HUES64 (cell line): ENCODE results near the gene LPCAT3.
A peak's percentile ranks its signal among the peaks of the same experiment; 100 is the strongest.

Source experiments
- H3K27ac ChIP-seq: 2 replicates; pipeline ENCODE4 v1.7.0; 2013; ENCODE audit warnings: low read depth, low read length, inconsistent platforms
- H3K27me3 ChIP-seq: 2 replicates; pipeline ENCODE4 v1.6.1; 2013; ENCODE audit warnings: mild to moderate bottlenecking, low read length; ENCODE audit not compliant: insufficient read depth
- H3K36me3 ChIP-seq: 2 replicates; pipeline ENCODE4 v1.6.1; 2013; ENCODE audit warnings: mild to moderate bottlenecking, low read length; ENCODE audit not compliant: insufficient read depth
- H3K4me1 ChIP-seq: 2 replicates; pipeline ENCODE4 v1.6.1; 2013; ENCODE audit warnings: mild to moderate bottlenecking, low read length, moderate library complexity; ENCODE audit not compliant: insufficient read depth
- H3K4me3 ChIP-seq: 2 replicates; pipeline ENCODE4 v1.5.1; 2013; ENCODE audit warnings: mild to moderate bottlenecking, low read length, moderate library complexity
- H3K9ac ChIP-seq: 2 replicates; pipeline ENCODE4 v1.6.1; 2013; ENCODE audit warnings: mild to moderate bottlenecking, low read depth, low read length
- H3K9me3 ChIP-seq: 2 replicates; pipeline ENCODE4 v1.6.1; 2013; ENCODE audit warnings: low read depth, low read length; ENCODE audit not compliant: insufficient read depth
- WGBS: fragments of 150-250, 120-280 bp; methylation state at CpG from one replicate; pipeline ENCODE4 v1.1.7; 2013; ENCODE audit warnings: missing lambda C conversion rate; 5-methylcytosine and 5-hydroxymethylcytosine counted together

LPCAT3 gene

DNA sequence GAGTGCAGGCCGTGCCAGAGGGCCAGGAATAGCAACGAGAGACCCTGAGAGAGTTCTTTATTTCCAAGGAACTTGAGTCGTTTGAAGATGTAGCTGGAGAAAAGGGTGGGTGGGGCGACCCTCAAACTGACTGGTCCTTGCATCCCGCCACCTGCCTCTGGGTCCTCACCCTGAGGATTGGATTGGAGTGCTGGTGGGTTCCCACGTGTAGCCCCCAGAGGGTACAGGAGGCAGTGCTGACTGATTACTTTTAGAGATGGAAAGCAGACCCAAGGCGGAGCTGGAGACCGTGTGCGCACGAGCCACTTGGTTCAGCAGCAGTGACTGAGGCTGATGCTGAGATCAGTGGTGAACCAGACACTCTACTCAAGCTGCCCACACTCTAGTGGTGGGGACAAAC lies 40.6 kb downstream of the LPCAT3 start:
- no peak overlapping the region for H3K9ac ChIP-seq
- no peaks in the 10 kb centered on the region for H3K9me3 ChIP-seq
- H3K36me3 ChIP-seq, result peaks cover 81% of the 10 kb centered on the region
- H3K27ac ChIP-seq, result no peak overlapping the region
- H3K27me3 ChIP-seq, result no peaks in the 10 kb centered on the region
- WGBS, result 90% methylated on average over 10 of the region's 10 CpGs
- no peaks in the 10 kb centered on the region for H3K4me1 ChIP-seq
- no peak overlapping the region for H3K4me3 ChIP-seq

- no peak overlapping the region for H3K9ac ChIP-seq
- H3K27ac ChIP-seq, result no peak overlapping the region
- no peaks in the 10 kb centered on the region for H3K27me3 ChIP-seq
- no peak overlapping the region for H3K4me3 ChIP-seq
- H3K9me3 ChIP-seq, result no peaks in the 10 kb centered on the region
- WGBS, result 98% methylated on average over 2 of the region's 2 CpGs
- H3K4me1 ChIP-seq, result peaks cover 4% of the 10 kb centered on the region
- peaks cover 72% of the 10 kb centered on the region for H3K36me3 ChIP-seq
Measured at GRCh38 chr12:6975297-6976032, 42.8 kb downstream of the LPCAT3 start.

- no peaks in the 10 kb centered on the region for H3K9me3 ChIP-seq
- no peak overlapping the region for H3K4me3 ChIP-seq
- H3K27ac ChIP-seq, result no peak overlapping the region
- H3K4me1 ChIP-seq, result peaks cover 6% of the 10 kb centered on the region
- peaks cover 62% of the 10 kb centered on the region for H3K36me3 ChIP-seq
- no peaks in the 10 kb centered on the region for H3K27me3 ChIP-seq
- no peak overlapping the region for H3K9ac ChIP-seq
- WGBS, result 94% methylated on average over 6 of the region's 6 CpGs
Measured at GRCh38 chr12:6974180-6974579, 44.1 kb downstream of the LPCAT3 start.

DNA sequence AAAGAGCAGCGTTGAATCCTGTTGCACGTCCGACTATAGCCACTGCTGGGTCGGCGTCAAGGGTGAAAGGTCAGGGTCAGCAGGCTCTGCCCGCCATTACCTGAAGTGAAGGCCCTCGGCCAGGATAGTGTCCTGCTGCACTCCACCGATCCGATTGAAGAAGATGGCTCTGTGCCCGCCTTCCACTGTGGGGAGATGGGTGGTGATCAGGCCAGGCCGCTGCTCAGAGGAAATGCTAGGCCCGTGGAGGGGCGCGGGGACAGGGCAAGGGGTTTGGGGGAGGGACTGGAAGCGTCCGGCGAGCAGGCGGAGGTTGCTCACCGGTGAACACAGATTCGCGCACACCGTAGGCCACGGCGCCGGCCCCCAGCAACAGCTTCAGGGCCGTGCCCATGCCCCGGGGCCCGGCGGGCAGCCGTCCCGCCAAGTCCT lies 48.2 kb downstream of the LPCAT3 start:
- no peaks in the 10 kb centered on the region for H3K27me3 ChIP-seq
- H3K9me3 ChIP-seq, result no peaks in the 10 kb centered on the region
- WGBS, result 1% methylated on average over 31 of the region's 31 CpGs
- H3K4me3 ChIP-seq, result peak overlapping the region; percentile 86
- H3K9ac ChIP-seq, result peak overlapping the region; percentile 95
- peak overlapping the region; percentile 94 for H3K27ac ChIP-seq
- peaks cover 61% of the 10 kb centered on the region for H3K36me3 ChIP-seq
- peaks cover 12% of the 10 kb centered on the region for H3K4me1 ChIP-seq

DNA sequence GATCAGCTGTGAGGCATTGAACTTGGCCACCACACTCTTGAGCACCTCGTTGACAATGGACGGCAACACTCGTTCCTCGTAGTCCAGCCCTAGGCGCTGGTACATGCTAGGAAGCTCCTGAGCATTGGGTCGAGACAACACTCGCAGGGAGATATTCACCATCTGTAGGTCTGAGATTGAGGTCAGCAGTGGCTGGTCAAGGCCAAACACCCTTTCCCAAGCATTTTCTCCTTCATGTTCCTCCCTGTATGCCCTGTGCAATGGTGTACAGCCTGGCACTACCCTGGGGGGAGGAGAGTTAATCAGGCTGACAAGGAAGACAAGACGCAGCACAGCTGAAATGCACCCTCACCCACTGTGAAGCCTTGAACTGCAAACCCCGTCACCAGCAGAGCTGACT lies 49.9 kb downstream of the LPCAT3 start:
- peaks cover 12% of the 10 kb centered on the region for H3K4me1 ChIP-seq
- no peaks in the 10 kb centered on the region for H3K27me3 ChIP-seq
- WGBS, result 97% methylated on average over 9 of the region's 9 CpGs
- peak overlapping the region; percentile 86; the same call in 1 of the 2 replicates for H3K4me3 ChIP-seq
- no peaks in the 10 kb centered on the region for H3K9me3 ChIP-seq
- H3K9ac ChIP-seq, result peak overlapping the region; percentile 95
- H3K27ac ChIP-seq, result no peak overlapping the region
- H3K36me3 ChIP-seq, result peaks cover 56% of the 10 kb centered on the region

DNA sequence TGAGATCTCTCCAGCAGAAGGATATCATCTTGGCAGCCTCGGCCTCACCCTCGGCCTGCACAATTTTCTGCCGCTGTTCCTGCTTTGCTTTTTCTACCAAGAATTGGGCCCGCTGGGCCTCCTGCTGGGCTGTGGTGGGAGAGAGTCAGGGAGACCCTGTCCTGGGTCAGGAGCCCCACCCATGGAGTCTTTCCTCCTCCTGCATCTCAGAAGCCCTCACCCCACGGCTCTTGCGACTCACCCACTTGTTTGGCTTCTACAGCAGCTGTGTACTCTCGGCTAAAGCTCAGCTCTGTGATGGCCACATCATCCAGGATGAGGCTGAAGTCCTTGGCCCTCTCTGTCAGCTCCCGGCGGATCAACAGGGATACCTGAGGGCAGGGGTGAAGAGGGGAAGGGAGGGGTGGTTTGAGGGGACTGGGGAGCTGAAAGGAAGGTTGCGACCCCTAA lies 50.6 kb downstream of the LPCAT3 start:
- Histone ChIP-seq H3K4me3 (no peak overlapping the region), H3K27me3 (no peaks in the 10 kb centered on the region), H3K9me3 (no peaks in the 10 kb centered on the region), H3K27ac (no peak overlapping the region), H3K36me3 (peaks cover 56% of the 10 kb centered on the region), H3K4me1 (peaks cover 14% of the 10 kb centered on the region), H3K9ac (no peak overlapping the region)
- WGBS, result 94% methylated on average over 10 of the region's 10 CpGs

GRCh38 chr12:6966351-6966750 lies 51.9 kb downstream of the LPCAT3 start:
- Histone ChIP-seq H3K9ac (no peak overlapping the region), H3K27ac (no peak overlapping the region; the same call in 1 of the 2 replicates), H3K4me3 (no peak overlapping the region), H3K9me3 (no peaks in the 10 kb centered on the region), H3K27me3 (no peaks in the 10 kb centered on the region), H3K36me3 (peaks cover 52% of the 10 kb centered on the region), H3K4me1 (peaks cover 23% of the 10 kb centered on the region)
- 95% methylated on average over 7 of the region's 7 CpGs for WGBS

DNA sequence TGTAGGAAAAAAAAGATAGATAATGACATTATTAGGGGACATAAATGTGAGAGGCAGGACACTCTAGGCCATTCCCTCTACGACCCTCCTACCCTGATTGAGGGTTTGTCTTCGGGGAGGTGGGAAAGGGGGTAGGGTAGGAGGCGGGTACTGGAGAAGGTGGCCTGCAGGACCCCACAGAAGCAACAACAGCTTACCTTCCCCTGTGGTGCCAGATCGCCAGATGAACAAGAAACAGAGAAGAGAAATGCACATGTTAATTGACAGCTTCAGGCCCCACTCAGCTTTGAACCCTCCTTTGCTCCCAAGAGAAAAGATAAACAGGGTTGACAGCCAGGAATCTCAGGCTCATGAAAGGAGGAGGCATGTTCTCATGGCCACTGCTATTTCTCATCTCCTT lies 52.6 kb downstream of the LPCAT3 start:
- 82% methylated on average over 3 of the region's 4 CpGs for WGBS
- H3K36me3 ChIP-seq, result peaks cover 52% of the 10 kb centered on the region
- no peaks in the 10 kb centered on the region for H3K27me3 ChIP-seq
- H3K27ac ChIP-seq, result no peak overlapping the region; the same call in 1 of the 2 replicates
- no peaks in the 10 kb centered on the region for H3K9me3 ChIP-seq
- H3K4me1 ChIP-seq, result peaks cover 29% of the 10 kb centered on the region
- H3K4me3 ChIP-seq, result no peak overlapping the region
- no peak overlapping the region for H3K9ac ChIP-seq

- Histone ChIP-seq H3K4me3 (no peak overlapping the region), H3K9me3 (no peaks in the 10 kb centered on the region), H3K27me3 (no peaks in the 10 kb centered on the region), H3K4me1 (peaks cover 30% of the 10 kb centered on the region), H3K36me3 (peaks cover 52% of the 10 kb centered on the region), H3K27ac (peak overlapping the region; percentile 77; the same call in 1 of the 2 replicates), H3K9ac (no peak overlapping the region)
- WGBS, result 51% methylated on average over 12 of the region's 12 CpGs
Measured at GRCh38 chr12:6965026-6965661, 53.1 kb downstream of the LPCAT3 start.

- peak overlapping the region; percentile 77; the same call in 1 of the 2 replicates for H3K27ac ChIP-seq
- 87% methylated on average over 8 of the region's 8 CpGs for WGBS
- H3K36me3 ChIP-seq, result peaks cover 52% of the 10 kb centered on the region
- H3K9ac ChIP-seq, result peak overlapping the region; percentile 40; the same call in 1 of the 2 replicates
- H3K27me3 ChIP-seq, result no peaks in the 10 kb centered on the region
- H3K4me3 ChIP-seq, result no peak overlapping the region; the same call in 1 of the 2 replicates
- no peaks in the 10 kb centered on the region for H3K9me3 ChIP-seq
- H3K4me1 ChIP-seq, result peaks cover 30% of the 10 kb centered on the region
Measured at GRCh38 chr12:6964605-6965025, 53.7 kb downstream of the LPCAT3 start.

- WGBS, result 91% methylated on average over 17 of the region's 17 CpGs
- Histone ChIP-seq H3K4me1 (peaks cover 25% of the 10 kb centered on the region), H3K9ac (peak overlapping the region; percentile 40), H3K36me3 (peaks cover 46% of the 10 kb centered on the region), H3K9me3 (no peaks in the 10 kb centered on the region), H3K4me3 (peak overlapping the region; percentile 39), H3K27me3 (no peaks in the 10 kb centered on the region), H3K27ac (peak overlapping the region; percentile 77)
Measured at GRCh38 chr12:6963791-6964413, 54.4 kb downstream of the LPCAT3 start.
